ENCODE results near the gene SPACA4. TPM values are rescaled to one million over a fixed set of nuclear protein-coding genes. Genes with fewer than 3 reads are reported as not detected.

SPACA4 gene
- polyA plus RNA-seq, 1 donor: 4.2 TPM

- Histone ChIP-seq H3K4me1 (ENCODE audit: control insufficient read depth, insufficient read depth, low read length) (peaks cover 22% of the 10 kb centered on the region), H3K36me3 (ENCODE audit: control insufficient read depth, insufficient read depth, low read length) (no peaks in the 10 kb centered on the region), H3K27ac (ENCODE audit: low read length) (no peak overlapping the region), H3K4me3 (ENCODE audit: low read length) (no peak overlapping the region), H3K9me3 (ENCODE audit: control insufficient read depth, low read depth, low read length) (no peaks in the 10 kb centered on the region), H3K27me3 (ENCODE audit: control insufficient read depth, insufficient read depth, low read length) (no peaks in the 10 kb centered on the region)
- 100% methylated on average over 1 of the region's 2 CpGs for WGBS (ENCODE audit: insufficient coverage, low lambda C conversion rate)
- DNase-seq: no peak
Observed at GRCh38 chr19:48641850-48642249, 35.3 kb downstream of the SPACA4 start.

- Histone ChIP-seq H3K27me3 (ENCODE audit: control insufficient read depth, insufficient read depth, low read length) (no peaks in the 10 kb centered on the region), H3K4me3 (ENCODE audit: low read length) (no peak overlapping the region), H3K36me3 (ENCODE audit: control insufficient read depth, insufficient read depth, low read length) (no peaks in the 10 kb centered on the region), H3K9me3 (ENCODE audit: control insufficient read depth, low read depth, low read length) (no peaks in the 10 kb centered on the region), H3K27ac (ENCODE audit: low read length) (no peak overlapping the region), H3K4me1 (ENCODE audit: control insufficient read depth, insufficient read depth, low read length) (peaks cover 22% of the 10 kb centered on the region)
- DNase-seq: no peak
- WGBS (ENCODE audit: insufficient coverage, low lambda C conversion rate): 90% methylated on average over 1 of the region's 5 CpGs
Observed at GRCh38 chr19:48642862-48643261, 36.3 kb downstream of the SPACA4 start.

- Histone ChIP-seq H3K9me3 (ENCODE audit: control insufficient read depth, low read depth, low read length) (no peaks in the 10 kb centered on the region), H3K4me1 (ENCODE audit: control insufficient read depth, insufficient read depth, low read length) (peaks cover 14% of the 10 kb centered on the region), H3K4me3 (ENCODE audit: low read length) (no peak overlapping the region), H3K36me3 (ENCODE audit: control insufficient read depth, insufficient read depth, low read length) (no peaks in the 10 kb centered on the region), H3K27me3 (ENCODE audit: control insufficient read depth, insufficient read depth, low read length) (no peaks in the 10 kb centered on the region), H3K27ac (ENCODE audit: low read length) (no peak overlapping the region)
- no peak for DNase-seq
- no CpG with 5 or more reads among the region's 4 CpGs for WGBS (ENCODE audit: insufficient coverage, low lambda C conversion rate)
Observed at GRCh38 chr19:48644355-48644754, 37.8 kb downstream of the SPACA4 start.

GRCh38 chr19:48644839-48645619 is 38.5 kb downstream of the SPACA4 start:
- Histone ChIP-seq H3K36me3 (ENCODE audit: control insufficient read depth, insufficient read depth, low read length) (no peaks in the 10 kb centered on the region), H3K9me3 (ENCODE audit: control insufficient read depth, low read depth, low read length) (no peaks in the 10 kb centered on the region), H3K4me3 (ENCODE audit: low read length) (peak overlapping the region; percentile 56), H3K27me3 (ENCODE audit: control insufficient read depth, insufficient read depth, low read length) (no peaks in the 10 kb centered on the region), H3K27ac (ENCODE audit: low read length) (peak overlapping the region; percentile 67), H3K4me1 (ENCODE audit: control insufficient read depth, insufficient read depth, low read length) (peaks cover 14% of the 10 kb centered on the region)
- WGBS (ENCODE audit: insufficient coverage, low lambda C conversion rate): no CpG with 5 or more reads among the region's 25 CpGs
- DNase-seq: peak in 1 of 2 donors; percentile 77

- Histone ChIP-seq H3K4me3 (ENCODE audit: low read length) (peak overlapping the region; percentile 56), H3K4me1 (ENCODE audit: control insufficient read depth, insufficient read depth, low read length) (peaks cover 14% of the 10 kb centered on the region), H3K9me3 (ENCODE audit: control insufficient read depth, low read depth, low read length) (no peaks in the 10 kb centered on the region), H3K27ac (ENCODE audit: low read length) (peak overlapping the region; percentile 67), H3K27me3 (ENCODE audit: control insufficient read depth, insufficient read depth, low read length) (no peaks in the 10 kb centered on the region), H3K36me3 (ENCODE audit: control insufficient read depth, insufficient read depth, low read length) (no peaks in the 10 kb centered on the region)
- 0% methylated on average over 3 of the region's 6 CpGs for WGBS (ENCODE audit: insufficient coverage, low lambda C conversion rate)
- DNase-seq: peak in 1 of 2 donors; percentile 41
Observed at GRCh38 chr19:48645620-48646000, 39.1 kb downstream of the SPACA4 start.

GRCh38 chr19:48646001-48646721 is 39.6 kb downstream of the SPACA4 start, which contains the start of gene CA11:
Gene CA11, minus strand, starts transcription at chr19:48646187. Its CDS starts 555 bp downstream, at chr19:48645632.
- Histone ChIP-seq H3K27me3 (ENCODE audit: control insufficient read depth, insufficient read depth, low read length) (no peaks in the 10 kb centered on the region), H3K4me3 (ENCODE audit: low read length) (peak within 1 kb of the TSS; percentile 56), H3K36me3 (ENCODE audit: control insufficient read depth, insufficient read depth, low read length) (no peaks in the 10 kb centered on the region), H3K9me3 (ENCODE audit: control insufficient read depth, low read depth, low read length) (no peaks in the 10 kb centered on the region), H3K4me1 (ENCODE audit: control insufficient read depth, insufficient read depth, low read length) (peaks cover 14% of the 10 kb centered on the region), H3K27ac (ENCODE audit: low read length) (peak within 1 kb of the TSS; percentile 67)
- DNase-seq: peak in 1 of 2 donors; percentile 85
- 0% methylated on average over 4 of the region's 33 CpGs for WGBS (ENCODE audit: insufficient coverage, low lambda C conversion rate)

- Histone ChIP-seq H3K36me3 (ENCODE audit: control insufficient read depth, insufficient read depth, low read length) (no peaks in the 10 kb centered on the region), H3K4me1 (ENCODE audit: control insufficient read depth, insufficient read depth, low read length) (peaks cover 14% of the 10 kb centered on the region), H3K4me3 (ENCODE audit: low read length) (no peak overlapping the region), H3K9me3 (ENCODE audit: control insufficient read depth, low read depth, low read length) (no peaks in the 10 kb centered on the region), H3K27ac (ENCODE audit: low read length) (no peak overlapping the region), H3K27me3 (ENCODE audit: control insufficient read depth, insufficient read depth, low read length) (no peaks in the 10 kb centered on the region)
- DNase-seq: peak in 1 of 2 donors; percentile 83
- WGBS (ENCODE audit: insufficient coverage, low lambda C conversion rate): 26% methylated on average over 2 of the region's 10 CpGs
Observed at GRCh38 chr19:48646722-48647216, 40.2 kb downstream of the SPACA4 start.

GRCh38 chr19:48648134-48648533 is 41.6 kb downstream of the SPACA4 start:
- Histone ChIP-seq H3K9me3 (ENCODE audit: control insufficient read depth, low read depth, low read length) (no peaks in the 10 kb centered on the region), H3K36me3 (ENCODE audit: control insufficient read depth, insufficient read depth, low read length) (no peaks in the 10 kb centered on the region), H3K4me1 (ENCODE audit: control insufficient read depth, insufficient read depth, low read length) (peaks cover 14% of the 10 kb centered on the region), H3K27me3 (ENCODE audit: control insufficient read depth, insufficient read depth, low read length) (no peaks in the 10 kb centered on the region), H3K27ac (ENCODE audit: low read length) (no peak overlapping the region), H3K4me3 (ENCODE audit: low read length) (no peak overlapping the region)
- DNase-seq: no peak
- WGBS (ENCODE audit: insufficient coverage, low lambda C conversion rate): 71% methylated on average over 1 of the region's 2 CpGs

- Histone ChIP-seq H3K9me3 (ENCODE audit: control insufficient read depth, low read depth, low read length) (no peaks in the 10 kb centered on the region), H3K27me3 (ENCODE audit: control insufficient read depth, insufficient read depth, low read length) (no peaks in the 10 kb centered on the region), H3K27ac (ENCODE audit: low read length) (no peak overlapping the region), H3K4me1 (ENCODE audit: control insufficient read depth, insufficient read depth, low read length) (no peaks in the 10 kb centered on the region), H3K4me3 (ENCODE audit: low read length) (no peak overlapping the region), H3K36me3 (ENCODE audit: control insufficient read depth, insufficient read depth, low read length) (no peaks in the 10 kb centered on the region)
- no peak for DNase-seq
- no CpG with 5 or more reads among the region's 12 CpGs for WGBS (ENCODE audit: insufficient coverage, low lambda C conversion rate)
Observed at GRCh38 chr19:48650974-48651682, 44.6 kb downstream of the SPACA4 start.

- no CpG with 5 or more reads among the region's 5 CpGs for WGBS (ENCODE audit: insufficient coverage, low lambda C conversion rate)
- H3K27ac ChIP-seq (ENCODE audit: low read length): no peak overlapping the region
- H3K4me1 ChIP-seq (ENCODE audit: control insufficient read depth, insufficient read depth, low read length): no peaks in the 10 kb centered on the region
- no peaks in the 10 kb centered on the region for H3K9me3 ChIP-seq (ENCODE audit: control insufficient read depth, low read depth, low read length)
- H3K36me3 ChIP-seq (ENCODE audit: control insufficient read depth, insufficient read depth, low read length): no peaks in the 10 kb centered on the region
- no peaks in the 10 kb centered on the region for H3K27me3 ChIP-seq (ENCODE audit: control insufficient read depth, insufficient read depth, low read length)
- no peak overlapping the region for H3K4me3 ChIP-seq (ENCODE audit: low read length)
- DNase-seq: no peak
Observed at GRCh38 chr19:48651683-48652048, 45.1 kb downstream of the SPACA4 start.

All from large intestine (tissue), 3 donors.